H1 (cell line): ENCODE measurements around the gene JUP. TPM values are rescaled to one million over a fixed set of nuclear protein-coding genes. Genes with fewer than 3 reads are reported as not detected.

Experiments
- CTCF ChIA-PET: fragments of 300-600 bp; sonication (Branson Sonifier 250); formaldehyde crosslinking; loops from one replicate; lab custom pipeline; 2021; ENCODE audit not compliant: partially characterized antibody; lab: Charles Lee
- POLR2A ChIA-PET: fragments of 300-600 bp; sonication (Branson Sonifier 250); formaldehyde crosslinking; loops from one replicate; lab custom pipeline; 2021; ENCODE audit warnings: inconsistent platforms; ENCODE audit not compliant: partially characterized antibody; lab: Charles Lee
- DNase-seq, 2 experiments: peaks; one replicate each; pipeline versions ENCODE4 v3.0.0 to v3.0.0-alpha.2; 2010 to 2022; ENCODE audit warnings: low spot score in 2 of 2, low read depth in 1 of 2, mixed read lengths in 1 of 2
- FAIRE-seq: peaks from 2 replicates; lab custom pipeline; 2011; peaks lifted over from hg19 to GRCh38; lab: Jason Lieb, UNC
- H2AFZ ChIP-seq: 2 replicates; pipeline ENCODE4 v1.8.1; 2012; ENCODE audit warnings: low read length, inconsistent platforms
- H2AK5ac ChIP-seq: 2 replicates; pipeline ENCODE4 v1.6.1; 2013; ENCODE audit warnings: low read depth, low read length
- H2BK120ac ChIP-seq: replicated peaks from 2 replicates; pipeline ENCODE3; 2013; ENCODE audit warnings: low read depth, low read length, inconsistent platforms
- H2BK12ac ChIP-seq: 2 replicates; pipeline ENCODE4 v1.6.1; 2013; ENCODE audit warnings: low read depth, low read length
- H2BK15ac ChIP-seq: 2 replicates; pipeline ENCODE4 v1.6.1; 2013; ENCODE audit warnings: low read length
- H2BK20ac ChIP-seq: 2 replicates; pipeline ENCODE4 v1.6.1; 2013; ENCODE audit warnings: low read length
- H2BK5ac ChIP-seq: 2 replicates; pipeline ENCODE4 v1.6.1; 2013; ENCODE audit warnings: low read depth, low read length
- H3K14ac ChIP-seq: 2 replicates; pipeline ENCODE4 v1.6.1; 2013; ENCODE audit warnings: inconsistent platforms; ENCODE audit not compliant: insufficient read length
- H3K18ac ChIP-seq: 2 replicates; pipeline ENCODE4 v1.6.1; 2013; ENCODE audit warnings: low read length; ENCODE audit errors: extremely low read depth
- H3K23ac ChIP-seq: 2 replicates; pipeline ENCODE4 v1.6.1; 2013; ENCODE audit warnings: inconsistent platforms; ENCODE audit not compliant: insufficient read length
- H3K23me2 ChIP-seq: 2 replicates; pipeline ENCODE4 v1.6.1; 2013; ENCODE audit warnings: low read depth, low read length
- H3K27ac ChIP-seq: 2 replicates; pipeline ENCODE4 v1.6.1; 2011; ENCODE audit warnings: low read depth, low read length, inconsistent platforms
- H3K27me3 ChIP-seq, 4 experiments: replicated peaks in 1 of 4; 1 replicate in 1 of 4; 2 replicates in 3 of 4; pipeline versions ENCODE4 v1.6.1 to v1.8.1; 2011 to 2013; ENCODE audit warnings: low read length in 3 of 4, mild to moderate bottlenecking in 3 of 4, inconsistent platforms in 2 of 4, mixed read lengths in 2 of 4, moderate library complexity in 1 of 4; ENCODE audit not compliant: control insufficient read depth in 3 of 4, insufficient read depth in 3 of 4; ENCODE audit errors: extremely low read depth in 1 of 4
- H3K36me3 ChIP-seq, 4 experiments: 2 replicates each; pipeline versions ENCODE4 v1.6.1 to v1.8.1; 2011 to 2013; ENCODE audit warnings: mild to moderate bottlenecking in 4 of 4, low read length in 3 of 4, moderate library complexity in 2 of 4, control low read depth in 1 of 4, inconsistent platforms in 1 of 4; ENCODE audit not compliant: insufficient read depth in 4 of 4, control insufficient read depth in 2 of 4
- H3K4ac ChIP-seq: replicated peaks from 2 replicates; pipeline ENCODE3; 2013; ENCODE audit warnings: low read length, low read depth, mixed read lengths, inconsistent platforms; ENCODE audit not compliant: insufficient read length
- H3K4me1 ChIP-seq, 4 experiments: replicated peaks in 1 of 4; 1 replicate in 1 of 4; 2 replicates in 3 of 4; pipeline versions ENCODE4 v1.6.1 to v1.8.1; 2011 to 2013; ENCODE audit warnings: low read length in 3 of 4, inconsistent platforms in 2 of 4, mixed read lengths in 1 of 4; ENCODE audit not compliant: insufficient read depth in 4 of 4, control insufficient read depth in 3 of 4
- H3K4me2 ChIP-seq, 2 experiments: 2 replicates each; pipeline versions ENCODE4 v1.6.1 to v1.8.1; 2011 to 2013; ENCODE audit warnings: low read depth in 2 of 2, low read length in 2 of 2, control low read depth in 1 of 2, inconsistent platforms in 1 of 2, mild to moderate bottlenecking in 1 of 2; ENCODE audit not compliant: insufficient read depth in 1 of 2
- H3K4me3 ChIP-seq, 4 experiments: fragments of 200-600, 300-600 bp in 1 of 4; sonication (generic), shearing (Covaris generic), sonication (Bioruptor Twin) in 1 of 4; 2 replicates each; pipeline versions ENCODE4 v1.5.1 to v1.8.1; 2011 to 2016; ENCODE audit warnings: low read length in 4 of 4, low read depth in 3 of 4, control low read depth in 2 of 4, inconsistent platforms in 2 of 4, mild to moderate bottlenecking in 2 of 4, mixed read lengths in 1 of 4, moderate library complexity in 1 of 4; ENCODE audit not compliant: insufficient read depth in 2 of 4; ENCODE audit errors: extremely low read depth in 1 of 4
- H3K56ac ChIP-seq: replicated peaks from 2 replicates; pipeline ENCODE3; 2013; ENCODE audit warnings: low read depth, mild to moderate bottlenecking, mixed read lengths, low read length, inconsistent platforms; ENCODE audit not compliant: insufficient read length
- H3K79me1 ChIP-seq: 2 replicates; pipeline ENCODE4 v1.6.1; 2013; ENCODE audit warnings: low read depth, low read length, control low read depth
- H3K79me2 ChIP-seq, 2 experiments: 2 replicates each; pipeline versions ENCODE4 v1.6.1 to v1.8.1; 2012 to 2013; ENCODE audit warnings: low read length in 2 of 2, mild to moderate bottlenecking in 2 of 2, inconsistent platforms in 1 of 2; ENCODE audit not compliant: insufficient read depth in 2 of 2, control insufficient read depth in 1 of 2
- H3K9ac ChIP-seq, 4 experiments: replicated peaks in 1 of 4; 1 replicate in 1 of 4; 2 replicates in 3 of 4; pipeline versions ENCODE4 v1.6.1 to v1.8.1; 2011 to 2013; ENCODE audit warnings: low read depth in 3 of 4, low read length in 3 of 4, control low read depth in 2 of 4, mild to moderate bottlenecking in 2 of 4, moderate library complexity in 2 of 4, inconsistent platforms in 1 of 4; ENCODE audit errors: extremely low read depth in 1 of 4
- H3K9me3 ChIP-seq, 2 experiments: 2 replicates each; pipeline versions ENCODE4 v1.6.1 to v1.8.1; 2012 to 2013; ENCODE audit warnings: mild to moderate bottlenecking in 2 of 2, moderate library complexity in 2 of 2, control low read depth in 1 of 2, inconsistent platforms in 1 of 2, low read depth in 1 of 2, low read length in 1 of 2, mixed read lengths in 1 of 2; ENCODE audit not compliant: insufficient read depth in 2 of 2
- H4K20me1 ChIP-seq, 2 experiments: replicated peaks in 1 of 2; 2 replicates each; pipeline versions ENCODE3 to v1.8.1; 2011 to 2013; ENCODE audit warnings: inconsistent platforms in 2 of 2, low read length in 2 of 2, mild to moderate bottlenecking in 1 of 2; ENCODE audit not compliant: insufficient read depth in 2 of 2, control insufficient read depth in 1 of 2
- H4K5ac ChIP-seq: 2 replicates; pipeline ENCODE4 v1.6.1; 2013; ENCODE audit warnings: low read length, low read depth, mixed read lengths, inconsistent platforms; ENCODE audit not compliant: insufficient read length
- H4K8ac ChIP-seq: 2 replicates; pipeline ENCODE4 v1.8.0; 2013; ENCODE audit warnings: mild to moderate bottlenecking, moderate library complexity, low read length, inconsistent platforms; ENCODE audit not compliant: insufficient read depth; ENCODE audit errors: extremely low read depth
- H4K91ac ChIP-seq: replicated peaks from 2 replicates; pipeline ENCODE3; 2013; ENCODE audit warnings: low read length, mixed read lengths, inconsistent platforms; ENCODE audit not compliant: insufficient read length
- CBX5 ChIP-seq: fragments of 300-800, 300-1000 bp; sonication (generic); IDR thresholded peaks from 2 replicates; pipeline ENCODE4 v1.7.1; 2016; ENCODE audit warnings: antibody characterized with exemption, low read length, low read depth
- KDM1A ChIP-seq: fragments of 200-600, 300-600 bp; sonication (generic); IDR thresholded peaks from 2 replicates; pipeline ENCODE4 v1.7.1; 2016; ENCODE audit warnings: mild to moderate bottlenecking, low read length, borderline replicate concordance
- RXRA ChIP-seq: IDR thresholded peaks from 2 replicates; pipeline ENCODE4 v1.6.1; 2011; ENCODE audit warnings: low read depth, mild to moderate bottlenecking, low read length, moderate library complexity; ENCODE audit not compliant: insufficient read depth
- SIRT6 ChIP-seq: IDR thresholded peaks from one replicate; pipeline ENCODE4 v1.7.1; 2012; ENCODE audit warnings: low read length, inconsistent platforms
- SUZ12 ChIP-seq: fragments of 200-600 bp; sonication (generic); IDR thresholded peaks from 2 replicates; pipeline ENCODE4 v1.6.1; 2012; ENCODE audit warnings: mild to moderate bottlenecking, inconsistent platforms, low read length, moderate library complexity, mixed read lengths
- TBP ChIP-seq: IDR thresholded peaks from 2 replicates; pipeline ENCODE4 v1.6.1; 2011; ENCODE audit warnings: low read depth, low read length, improper control_type of control experiment
- YY1 ChIP-seq: IDR thresholded peaks from 2 replicates; pipeline ENCODE4 v1.6.1; 2011; ENCODE audit warnings: low read depth, mild to moderate bottlenecking, low read length
- ZNF274 ChIP-seq: IDR thresholded peaks from 2 replicates; pipeline ENCODE4 v1.7.0; 2012; ENCODE audit warnings: low read length, borderline replicate concordance; ENCODE audit errors: extremely low read depth
- WGBS, 2 experiments: shearing (Covaris generic) in 1 of 2; methylation state at CpG; one replicate each; pipeline versions ENCODE4 v1.1.6 to v1.1.7; 2013 to 2015; ENCODE audit warnings: low lambda C conversion rate in 2 of 2, mixed read lengths in 2 of 2, inconsistent platforms in 1 of 2, low coverage in 1 of 2, missing lambda C conversion rate in 1 of 2; ENCODE audit not compliant: insufficient replicate concordance in 2 of 2, insufficient coverage in 1 of 2, insufficient read length in 1 of 2; ENCODE audit errors: extremely low coverage in 1 of 2, missing lambda C conversion rate in 1 of 2; 5-methylcytosine and 5-hydroxymethylcytosine counted together
- polyA plus RNA-seq, 7 experiments: library from polyadenylated mRNA; depleted of rRNA in 3 of 7; stranded (reverse) in 5 of 7; unstranded in 2 of 7; fragments of >200 nt in 5 of 7; fragments of 200-250 nt in 2 of 7; gene quantifications; 1 replicate in 5 of 7; 2 replicates in 1 of 7; 4 replicates in 1 of 7; pipeline versions ENCODE4 v1.2.1 to v1.2.3, GENCODE V29; 2011 to 2013; ENCODE audit warnings: missing spikeins in 2 of 7, mixed read lengths in 2 of 7
- total RNA-seq: library from RNA; stranded (reverse); fragmentation: NEBNext Ultra II Directional; extraction: Animal tissue kit (Norgen Biotek cat#: 25700); gene quantifications from 2 replicates; pipeline ENCODE4 v1.2.1, GENCODE V29; 2021

The JUP gene
- total and polyA plus RNA-seq, 2 of the 8 experiments (the other 6 are each of a cell fraction or from before 2014, with no cell fraction given), result 62.8 to 102 TPM

GRCh38 chr17:41762391-41762790 lies 24.1 kb downstream of the JUP start:
- Histone ChIP-seq H3K23ac (no peak overlapping the region), H2AK5ac (no peak overlapping the region), H2AFZ (no peak overlapping the region), H3K4ac (no peak overlapping the region), H2BK120ac (no peak overlapping the region), H3K79me2 (no peaks in the 10 kb centered on the region), H3K14ac (no peak overlapping the region), H3K36me3 (peaks cover 34 to 78% (median 61%) of the 10 kb centered on the region in 4 experiments; a peak in 7 of 8 replicates), H3K4me3 (no peak overlapping the region), H2BK12ac (no peak overlapping the region), H4K91ac (no peak overlapping the region), H3K27ac (no peak overlapping the region), H4K8ac (no peak overlapping the region), H3K4me1 (no peaks in the 10 kb centered on the region), H3K27me3 (no peaks in the 10 kb centered on the region), H4K20me1 (peaks cover 5 to 19% of the 10 kb centered on the region in 2 experiments), H3K23me2 (no peaks in the 10 kb centered on the region; the same call in 1 of the 2 replicates), H4K5ac (no peak overlapping the region), H3K9me3 (no peaks in the 10 kb centered on the region), H3K9ac (no peak overlapping the region), H3K18ac (no peak overlapping the region), H3K56ac (no peak overlapping the region), H2BK20ac (no peak overlapping the region), H3K79me1 (0 out of 2 replicates have a peak, but pooled peaks cover 2% of the 10 kb centered on the region), H2BK5ac (no peak overlapping the region), H2BK15ac (no peak overlapping the region), H3K4me2 (no peak overlapping the region)
- no peak for FAIRE-seq
- ChIA-PET POLR2A (interaction anchor here (0.8 to 1.9 kb wide), 5 partner anchors 12 to 27 kb away, joined by 3 to 8 read pairs (median 4); partner anchors contain the start of gene HAP1), CTCF (interaction anchor here (0.8 to 3.6 kb wide), 4 partner anchors 15 to 185 kb away, joined by 3 to 25 read pairs (median 6); partner anchors contain the start of gene JUP)
- no peak for DNase-seq
- TF ChIP-seq TBP (no peak), RXRA (no peak), CBX5 (no peak), ZNF274 (no peak), SIRT6 (no peak), SUZ12 (no peak), YY1 (no peak), KDM1A (no peak)
- WGBS, 2 experiments, result 87% methylated on average over 6 of the region's 6 CpGs; no CpG with 5 or more reads in 1 of the 2 experiments
